Stimulated activated CD4-positive, alpha-beta T cell treated with anti-CD3 and anti-CD28 coated beads, TNF-alpha, amount 100 ng/mL, for 1 hour (primary cell): ENCODE measurements around the gene RBFOX1.

Experiments used
- DNase-seq, 3 donors: peaks; one replicate each; pipeline ENCODE4 v3.0.0-alpha.2; 2020; ENCODE audit warnings: low read depth in 3 of 3, low spot score in 1 of 3

RBFOX1 gene

DNA sequence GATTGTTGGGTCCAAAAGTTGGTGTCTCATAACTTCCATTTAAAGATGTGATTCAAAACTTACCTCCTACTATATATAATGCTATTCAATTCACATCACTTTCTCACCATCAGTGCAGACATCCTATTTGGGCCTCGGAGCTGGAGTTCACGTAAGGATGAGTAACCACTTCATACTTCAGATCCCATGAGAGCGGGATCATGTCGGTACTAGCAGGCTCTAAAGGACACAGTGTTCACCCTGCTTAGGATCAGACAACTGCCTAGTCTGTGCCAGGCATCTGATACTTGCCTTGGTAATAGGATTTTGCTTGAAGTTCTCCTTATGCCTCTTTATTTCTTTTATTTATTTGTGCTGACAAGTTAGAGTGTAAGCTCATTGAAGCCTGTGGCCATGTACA, 39.5 kb downstream of the RBFOX1 start:
- DNase-seq = no peak

DNA sequence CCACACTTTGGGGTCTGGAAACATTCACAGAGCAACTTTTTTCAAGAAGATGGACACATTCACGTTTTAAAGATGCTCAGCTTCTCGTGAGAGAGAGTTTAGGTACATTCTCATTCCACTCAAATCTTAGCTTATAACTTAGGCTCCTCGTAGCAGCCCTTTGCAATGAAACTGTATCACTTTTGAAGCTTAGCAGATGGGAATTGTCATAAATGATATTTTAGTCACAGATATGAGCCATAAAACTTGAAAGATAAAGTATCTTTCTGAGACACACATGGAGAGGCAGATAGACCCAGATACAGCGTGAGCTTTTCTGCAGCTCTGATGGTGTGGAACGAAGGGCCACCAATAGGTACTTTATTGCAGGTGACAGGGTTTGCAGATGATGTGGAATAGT, 41.1 kb downstream of the RBFOX1 start:
- no peak for DNase-seq

DNA sequence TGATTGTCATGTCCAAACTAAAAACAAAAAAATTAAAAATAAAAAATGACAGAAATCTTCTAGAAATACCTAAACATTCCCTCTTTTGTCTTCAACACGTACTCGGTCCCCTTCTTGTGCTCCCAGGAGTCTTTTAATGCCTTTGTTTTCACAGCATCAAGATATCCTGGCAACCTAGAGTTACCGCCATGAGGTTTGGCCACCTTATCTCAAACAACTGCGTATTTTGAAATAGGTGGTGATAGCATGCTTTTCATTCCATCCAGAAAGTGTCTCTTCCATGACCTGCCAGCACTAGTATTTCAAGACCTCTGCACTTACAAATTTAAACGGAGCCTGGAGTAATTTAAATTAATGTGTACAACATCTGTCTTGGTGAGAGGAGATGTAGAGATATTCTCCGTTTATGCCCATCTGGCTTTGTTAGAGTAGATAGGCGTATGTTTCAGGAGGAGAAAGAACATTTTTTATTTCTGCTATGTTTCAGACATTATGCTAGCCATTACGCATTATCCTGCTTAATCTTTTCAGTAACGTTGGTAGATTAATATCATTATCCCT, 42.0 kb downstream of the RBFOX1 start:
- DNase-seq = no peak

DNA sequence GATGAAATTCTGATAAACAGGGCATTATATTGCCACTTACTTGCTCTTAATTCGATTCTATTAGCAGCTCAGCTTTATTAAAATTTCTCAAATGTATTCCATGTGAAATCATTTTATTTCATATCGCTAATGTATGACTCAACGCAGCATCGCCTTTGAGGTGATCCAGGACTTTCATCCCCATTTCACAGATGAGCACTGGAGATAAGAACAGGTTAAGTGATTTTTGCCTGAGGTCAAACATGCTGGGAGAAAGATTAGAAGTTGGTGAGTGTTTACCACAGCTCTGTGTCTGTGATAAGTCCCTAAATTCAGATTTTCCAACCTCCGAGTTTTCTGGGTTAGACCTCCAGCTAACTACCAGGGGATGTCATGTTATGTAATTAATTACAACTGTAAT, 43.6 kb downstream of the RBFOX1 start:
- DNase-seq = no peak

DNA sequence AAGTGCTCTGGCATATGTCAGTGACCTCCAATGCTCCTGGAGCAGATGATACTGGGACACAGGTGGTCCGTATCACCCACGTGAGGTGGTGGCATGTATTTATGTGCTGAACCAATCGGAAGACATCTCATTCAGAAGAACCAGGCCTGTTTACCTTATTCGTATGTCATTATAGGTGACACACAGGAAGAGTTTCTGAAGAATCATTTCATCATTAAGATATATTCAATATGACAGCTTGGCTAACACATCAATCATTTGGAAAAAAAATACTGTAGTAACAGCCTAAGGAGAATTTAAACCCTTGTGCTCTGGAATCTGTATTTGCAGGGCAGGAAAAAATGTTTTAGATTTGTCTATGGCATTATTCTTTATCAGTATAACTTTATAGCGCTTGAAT, 44.6 kb downstream of the RBFOX1 start:
- no peak for DNase-seq

DNA sequence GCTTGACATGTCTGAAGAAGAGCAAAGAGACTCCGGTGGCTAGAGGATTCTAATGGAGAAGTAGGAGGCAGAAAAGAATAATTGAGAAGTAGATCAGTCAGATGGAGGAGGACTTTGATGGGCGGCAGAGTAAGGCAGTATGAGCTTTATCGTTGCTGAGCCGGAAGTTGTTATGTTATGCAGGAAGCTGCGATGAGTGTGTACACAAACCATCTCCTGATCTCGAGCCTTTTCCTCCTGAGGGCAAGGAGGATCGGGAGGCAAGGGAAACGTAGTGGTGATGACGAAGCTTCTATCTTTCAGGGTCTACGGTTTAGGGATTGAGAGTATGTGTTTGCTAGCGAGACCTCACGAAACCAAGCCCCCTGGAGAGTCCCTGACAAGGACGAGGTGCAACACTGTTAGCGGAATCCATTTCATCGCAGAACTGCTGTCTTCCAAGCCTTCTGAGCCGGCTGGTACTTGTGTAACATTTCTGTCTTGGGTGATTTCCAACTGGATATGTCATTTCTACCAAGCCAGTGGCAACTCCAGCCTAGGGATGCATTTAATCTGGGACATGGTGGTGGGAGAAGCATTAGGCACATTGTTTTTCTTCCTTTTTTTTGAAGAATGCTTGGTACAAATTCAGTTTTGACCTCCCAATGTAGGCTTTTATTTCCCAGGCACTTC, 45.5 kb downstream of the RBFOX1 start:
- DNase-seq = no peak

DNA sequence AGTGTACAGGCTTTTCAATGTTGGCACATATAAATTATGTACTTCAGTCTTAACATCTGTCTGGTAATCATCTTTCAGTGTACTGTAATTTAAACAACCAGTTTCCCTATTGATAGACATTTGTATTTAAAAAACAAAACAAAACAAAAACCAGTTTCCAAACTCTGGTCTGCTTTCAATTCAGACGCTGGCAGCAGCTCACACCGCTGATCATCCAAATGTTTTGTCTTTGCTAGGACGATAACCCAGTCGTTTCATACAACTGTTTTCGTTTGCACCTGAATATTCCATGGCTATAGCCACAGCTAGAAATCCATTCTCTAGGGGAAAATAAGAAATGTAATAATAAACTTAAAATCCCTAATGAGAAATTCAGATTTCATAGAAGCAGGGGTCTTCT, 47.8 kb downstream of the RBFOX1 start:
- DNase-seq = no peak

DNA sequence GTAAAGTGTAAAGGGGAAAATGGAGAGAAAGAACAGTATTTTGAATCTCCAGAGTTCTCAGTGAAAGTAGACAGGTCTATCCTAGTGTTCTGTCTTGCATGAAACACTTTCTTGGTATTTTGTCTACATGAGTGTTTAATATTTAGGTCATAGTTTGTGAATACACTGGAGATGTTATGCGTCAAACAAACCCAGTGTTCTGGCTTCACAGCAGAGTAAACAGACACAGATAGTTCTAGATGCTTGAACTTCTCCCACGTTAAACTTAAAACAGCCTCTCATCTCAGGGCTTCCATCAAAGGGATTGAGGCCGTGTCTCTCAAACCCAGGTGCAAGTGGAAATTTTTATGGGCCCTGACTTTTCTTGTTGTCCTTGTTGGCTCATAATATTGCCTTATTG, 48.3 kb downstream of the RBFOX1 start:
- DNase-seq = no peak

DNA sequence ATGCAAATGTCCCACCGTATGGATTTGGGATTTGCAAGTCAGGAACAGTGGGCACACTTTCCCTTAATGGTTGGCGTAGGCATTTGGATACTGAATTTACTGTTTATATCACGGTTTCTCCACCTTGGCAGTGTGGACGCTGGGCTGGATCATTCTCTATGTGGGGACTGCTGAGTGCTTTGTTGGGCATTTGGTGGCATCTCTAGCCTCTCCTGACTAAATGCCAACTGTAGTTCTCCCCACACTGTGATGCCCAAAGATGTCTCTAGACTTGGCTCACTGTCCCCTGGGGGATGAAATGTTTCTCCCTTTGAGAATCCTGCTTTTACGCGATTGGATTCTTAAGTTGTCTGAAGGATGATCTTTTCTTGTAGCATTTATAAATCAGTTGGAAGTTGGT, 49.0 kb downstream of the RBFOX1 start:
- DNase-seq = no peak

DNA sequence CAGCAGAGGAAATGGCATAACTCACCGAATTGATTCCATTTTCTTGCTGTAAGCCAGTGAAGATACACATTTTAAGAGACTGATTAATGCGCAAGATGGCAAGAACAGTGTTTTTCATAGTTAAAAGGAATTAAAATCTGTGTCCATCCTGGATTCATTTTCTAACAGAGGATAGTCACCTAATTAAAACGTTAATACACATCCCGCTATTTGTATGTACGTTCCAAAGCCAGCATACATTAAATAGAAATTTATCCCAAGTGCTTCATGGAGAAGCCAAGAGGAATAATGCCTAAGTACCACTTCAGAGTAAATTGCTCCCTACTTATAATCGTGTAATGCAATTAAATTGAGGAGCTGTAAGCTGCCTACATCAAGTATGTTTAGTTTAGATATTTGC, 49.9 kb downstream of the RBFOX1 start:
- no peak for DNase-seq

DNA sequence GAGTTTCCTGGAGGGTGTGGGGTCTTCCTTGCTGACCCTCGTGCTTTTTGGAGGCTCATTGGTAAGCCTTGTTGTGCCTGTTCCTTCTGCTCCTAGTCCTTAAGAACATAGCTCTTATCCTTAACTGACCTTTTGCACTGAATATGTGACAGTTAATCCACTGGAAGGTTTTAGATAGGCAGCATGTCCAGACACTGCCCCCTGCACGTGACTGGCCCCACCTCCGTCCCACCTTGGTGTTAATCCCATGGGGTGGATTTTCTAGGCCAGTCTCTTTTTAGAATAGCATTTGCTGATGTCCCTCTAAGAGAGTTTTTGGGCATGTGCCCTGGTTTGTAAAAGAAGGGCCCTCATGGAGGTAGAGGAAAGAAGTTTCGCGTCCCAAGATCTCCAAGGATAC, 58.3 kb downstream of the RBFOX1 start:
- no peak for DNase-seq

DNA sequence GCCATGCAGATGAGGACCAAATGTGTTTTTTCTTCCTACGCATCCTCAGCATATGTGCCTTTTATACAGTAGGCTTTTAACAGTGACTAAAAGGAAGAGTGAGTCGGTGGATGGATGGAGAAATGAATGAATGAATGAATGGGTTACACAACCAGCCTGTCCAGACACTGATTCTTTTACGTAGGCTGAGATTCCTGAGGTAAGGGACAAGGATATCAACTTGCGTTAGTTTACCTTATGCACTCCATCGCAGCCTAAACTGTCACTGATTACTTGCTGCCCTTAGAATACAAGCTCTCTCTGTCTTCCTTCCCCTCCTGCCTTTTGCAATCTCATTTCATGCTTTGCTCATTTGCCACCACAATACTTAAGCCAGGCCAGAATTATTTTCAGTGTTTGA, 59.0 kb downstream of the RBFOX1 start:
- no peak for DNase-seq

DNA sequence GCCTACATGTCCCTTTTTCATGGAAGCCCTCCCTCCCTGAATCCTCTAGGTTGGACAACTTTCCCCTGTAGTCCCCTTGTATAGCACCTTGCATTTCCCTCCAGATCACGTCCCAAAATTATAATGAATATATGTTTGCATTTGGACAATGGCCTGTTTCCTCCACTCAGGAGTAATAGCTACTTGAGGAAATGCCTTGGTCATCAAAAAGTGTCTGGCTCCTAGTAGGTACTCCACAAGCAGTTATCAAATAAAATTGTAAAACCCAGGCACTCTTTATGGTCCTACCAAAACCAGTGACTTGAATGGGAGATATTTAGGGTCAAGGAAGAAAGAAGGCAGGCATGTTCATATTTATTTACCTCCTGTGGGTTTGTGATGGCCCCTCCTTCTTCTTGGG, 59.6 kb downstream of the RBFOX1 start:
- DNase-seq = no peak

DNA sequence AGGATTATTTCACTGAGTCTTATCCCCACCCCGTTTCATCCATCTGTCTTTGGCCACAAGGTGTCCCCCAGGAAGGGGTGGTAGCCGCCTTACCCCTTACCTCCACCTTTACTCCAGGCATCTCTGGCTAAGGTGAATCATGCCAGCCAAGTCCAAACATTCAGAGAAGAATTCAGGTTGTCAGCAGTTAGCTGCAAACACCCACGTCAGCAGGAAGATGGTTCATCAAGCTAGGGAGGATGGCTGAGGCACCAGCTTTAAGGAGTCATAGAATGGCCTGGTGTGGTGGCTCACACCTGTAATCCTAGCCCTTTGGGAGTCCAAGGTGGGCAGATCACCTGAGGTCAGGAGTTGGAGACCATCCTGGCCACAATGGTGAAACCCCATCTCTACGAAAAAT, 61.0 kb downstream of the RBFOX1 start:
- DNase-seq = no peak

DNA sequence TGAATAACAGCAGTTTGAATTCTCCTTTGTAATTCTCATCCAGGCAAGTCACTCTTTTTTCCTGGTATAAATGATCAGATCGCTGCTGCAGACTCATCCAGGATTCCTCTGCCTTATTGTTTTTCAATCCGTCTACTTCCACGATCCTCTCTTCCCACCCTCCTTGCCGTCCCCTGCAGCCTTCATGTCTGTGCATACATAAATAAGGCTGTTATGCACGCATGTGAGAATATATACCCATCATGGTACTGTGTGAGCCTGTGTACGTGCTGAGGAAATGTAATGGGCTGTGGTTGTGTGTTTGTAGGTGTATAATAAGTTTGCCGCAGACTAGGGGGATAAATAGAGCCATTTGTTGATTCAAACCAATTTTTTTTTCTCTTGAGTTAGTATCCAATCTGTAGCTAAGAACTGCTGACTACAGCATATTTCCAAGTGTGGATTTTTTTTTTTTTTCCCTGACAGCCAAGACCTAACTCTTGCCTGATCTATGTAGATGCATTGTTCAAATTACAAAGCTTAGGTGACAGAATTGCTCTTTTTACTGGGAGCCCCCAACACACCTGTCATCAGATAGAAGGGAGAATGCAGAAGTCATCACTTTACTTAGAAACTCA, 62.2 kb downstream of the RBFOX1 start:
- DNase-seq = no peak

DNA sequence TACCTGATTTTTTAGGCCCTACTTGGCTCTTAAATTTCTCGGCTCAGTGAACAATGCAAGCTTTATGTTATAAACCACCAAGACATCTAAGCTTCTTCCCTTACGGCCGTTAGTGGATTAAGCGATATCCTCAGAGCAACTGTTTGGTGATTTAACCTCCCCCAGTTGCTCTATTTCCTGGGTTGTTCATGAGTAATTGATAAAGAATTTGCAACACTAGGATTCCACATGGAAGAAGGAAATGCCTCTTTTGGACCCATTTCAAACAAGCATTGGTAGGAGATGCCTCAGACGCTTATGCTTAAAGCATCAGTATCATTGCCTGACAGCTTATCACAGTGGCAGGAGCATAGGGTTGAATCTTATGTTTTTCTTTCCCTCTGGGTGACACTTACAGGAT, 65.3 kb downstream of the RBFOX1 start:
- DNase-seq = no peak

DNA sequence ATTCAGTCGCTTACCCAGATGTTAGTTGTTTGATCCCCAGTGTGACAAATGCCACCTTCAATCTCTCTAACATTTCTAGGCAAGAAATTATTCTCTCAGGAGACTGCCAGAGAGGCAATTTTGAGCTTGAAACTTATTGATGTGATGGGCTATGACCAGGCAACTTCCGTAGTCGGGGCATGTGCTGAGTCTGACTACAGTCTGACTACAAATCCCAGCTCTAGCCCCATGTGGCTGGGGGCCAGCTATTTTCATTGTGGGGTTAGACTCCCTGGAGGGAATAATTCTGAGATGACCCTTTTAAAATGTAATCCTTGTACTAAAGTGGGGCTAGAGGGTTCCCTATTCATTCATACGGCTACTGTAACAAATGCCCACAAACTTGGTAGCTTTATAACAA, 65.9 kb downstream of the RBFOX1 start:
- DNase-seq = no peak

DNA sequence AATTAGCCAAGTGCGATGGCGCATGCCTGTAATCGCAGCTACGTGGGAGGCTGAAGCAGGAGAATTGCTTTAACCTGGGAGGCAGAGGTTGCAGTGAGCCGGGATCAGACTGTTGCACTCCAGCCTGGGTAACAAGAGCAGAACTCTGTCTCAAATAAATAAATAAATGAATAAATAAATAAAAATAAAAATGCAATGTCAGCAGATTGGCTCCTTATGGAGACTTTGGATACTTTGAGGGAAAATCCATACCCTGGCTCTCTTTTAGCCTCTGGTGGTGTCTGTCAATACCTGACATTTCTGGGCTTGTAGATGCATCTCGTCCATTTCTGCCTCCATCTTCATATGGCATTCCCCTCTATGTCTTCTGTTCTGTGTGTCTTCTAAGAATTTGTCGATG, 66.7 kb downstream of the RBFOX1 start:
- no peak for DNase-seq

DNA sequence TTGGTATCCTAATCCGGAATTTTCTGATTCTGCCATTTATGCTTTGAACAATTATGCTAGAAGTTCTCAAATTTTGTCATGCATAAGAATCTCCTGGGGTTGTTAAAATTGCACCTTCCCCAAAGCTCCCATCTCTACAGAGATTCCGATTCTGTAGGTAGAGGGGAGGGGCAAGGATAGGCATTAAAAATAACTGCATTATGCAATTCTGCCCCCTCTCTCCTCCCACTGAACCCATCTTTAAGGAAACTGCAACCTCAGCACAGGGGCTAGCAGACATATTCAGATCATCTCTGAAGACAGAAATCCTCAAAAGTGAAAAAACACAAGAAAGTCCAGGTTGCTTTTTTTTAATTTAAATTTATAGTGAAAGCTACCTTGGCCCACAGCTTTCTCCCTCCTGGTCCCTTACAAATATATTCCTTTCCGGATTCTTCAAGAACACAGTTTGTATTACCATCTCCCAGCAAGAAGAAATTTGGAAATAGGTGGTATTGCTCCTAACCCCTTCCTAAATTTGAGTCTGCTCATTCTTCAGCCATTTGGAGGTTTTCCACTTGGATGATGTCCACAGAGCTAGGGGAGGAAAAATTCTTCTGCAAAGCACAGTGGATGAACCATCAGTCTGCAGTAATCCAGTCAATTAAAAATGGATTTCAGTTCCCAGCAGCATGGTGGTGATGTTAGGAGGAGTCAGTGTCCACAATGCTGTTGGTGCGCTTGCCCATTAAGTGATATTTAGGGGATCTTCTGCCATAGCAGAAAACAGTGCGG, 67.7 kb downstream of the RBFOX1 start:
- no peak for DNase-seq

DNA sequence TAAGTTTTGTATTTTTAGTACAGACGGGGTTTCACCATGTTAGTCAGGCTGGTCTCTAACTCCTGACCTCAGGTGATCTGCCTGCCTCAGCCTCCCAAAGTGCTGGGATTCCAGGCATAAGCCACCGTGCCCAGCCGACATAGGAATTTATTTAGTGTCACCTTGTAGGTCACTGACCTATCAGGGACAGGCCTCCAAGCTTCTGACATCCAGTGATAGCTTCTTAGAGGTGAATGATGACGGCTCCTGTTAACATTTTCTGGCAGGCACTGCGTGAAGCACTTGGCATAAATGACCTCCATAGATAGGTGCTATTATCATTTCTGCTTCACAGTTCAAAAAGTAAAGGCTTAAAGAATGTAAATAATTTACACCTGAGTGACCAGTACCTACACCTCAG, 71.6 kb downstream of the RBFOX1 start:
- no peak for DNase-seq

DNA sequence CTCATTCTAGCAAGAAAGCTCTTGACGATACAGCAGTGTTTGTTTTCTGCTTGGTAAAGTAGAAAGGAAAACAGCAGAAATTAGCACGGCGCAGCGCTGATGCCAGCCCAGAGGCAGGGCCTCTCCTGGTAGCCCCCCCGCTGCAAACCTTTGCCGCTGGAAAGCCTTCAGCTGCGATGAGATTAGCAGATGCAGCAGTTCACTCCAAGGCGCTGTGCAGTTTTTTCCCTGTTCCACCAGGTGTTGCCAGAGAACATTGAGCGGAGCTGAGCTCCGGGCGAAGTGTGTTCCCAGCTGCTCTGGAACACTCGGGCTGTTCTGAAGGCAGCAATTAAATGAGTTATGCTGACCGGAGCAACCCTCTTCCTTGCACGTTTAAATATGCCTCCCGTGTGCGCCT, 72.5 kb downstream of the RBFOX1 start:
- DNase-seq = no peak

DNA sequence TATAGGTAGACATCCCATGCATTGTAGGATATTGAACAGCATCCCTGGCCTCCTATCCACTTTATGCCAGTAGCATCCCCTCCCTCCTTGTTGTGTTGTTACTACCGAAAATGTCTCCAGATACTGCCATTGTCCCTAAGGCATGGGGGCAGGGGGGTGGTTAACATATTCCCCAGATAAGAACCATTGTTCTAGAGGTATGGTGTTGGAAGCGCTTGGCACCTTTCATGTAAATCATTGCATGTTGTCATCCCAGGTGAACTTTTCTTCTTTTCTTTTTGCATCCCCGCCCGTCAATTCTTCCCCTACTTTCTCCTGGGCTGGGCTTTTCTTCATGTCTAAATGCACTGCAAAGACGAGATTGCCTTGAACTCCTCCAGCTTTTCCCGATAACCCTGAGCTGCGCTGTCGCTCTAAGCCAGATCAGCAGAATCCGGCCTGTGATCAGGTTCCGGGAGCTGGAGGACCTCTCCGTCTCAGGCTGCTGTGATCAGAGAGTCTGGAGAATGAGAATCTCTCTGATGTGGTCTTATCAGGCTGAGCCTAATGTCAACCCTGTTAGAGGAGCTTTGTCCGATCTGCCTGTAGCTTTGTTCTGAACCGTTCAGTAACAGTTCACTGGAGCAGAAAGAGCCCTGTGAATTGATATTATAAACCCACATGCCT, 76.2 kb downstream of the RBFOX1 start:
- DNase-seq = no peak
